ENCODE measurements around the gene BCAT1. TPM values are rescaled to one million over a fixed set of nuclear protein-coding genes. Genes with fewer than 3 reads are reported as not detected.

The BCAT1 gene
- total and polyA plus RNA-seq, 2 of the 8 experiments (the other 6 are each of a cell fraction or from before 2014, with no cell fraction given): 19.7 to 263 TPM

- WGBS, 2 experiments (ENCODE audit: extremely low coverage in 1 of 2, insufficient coverage in 1 of 2, insufficient read length in 1 of 2, insufficient replicate concordance in 2 of 2, low coverage in 1 of 2, low lambda C conversion rate in 2 of 2, missing lambda C conversion rate in 1 of 2): 89% methylated on average over 3 of the region's 3 CpGs; no CpG with 5 or more reads in 1 of the 2 experiments
- FAIRE-seq (no peak), DNase-seq (ENCODE audit: low read depth in 1 of 2, low spot score in 2 of 2) (no peak)
- H3K9ac ChIP-seq (replicated peaks in 1 of 4; ENCODE audit: extremely low read depth in 1 of 4, low read depth in 3 of 4, low read length in 3 of 4): no peak overlapping the region
- H3K27ac ChIP-seq (ENCODE audit: low read depth, low read length): no peak overlapping the region
- H2BK15ac ChIP-seq (ENCODE audit: low read length): no peak overlapping the region
- ChIA-PET CTCF (ENCODE audit: partially characterized antibody) (interaction anchor here (0.7 kb wide), 1 partner anchor 756 kb away, joined by 3 read pairs; no protein-coding TSS in a partner anchor), POLR2A (ENCODE audit: partially characterized antibody) (no interaction called here)
- no peak overlapping the region for H3K4me3 ChIP-seq (ENCODE audit: extremely low read depth in 1 of 4, insufficient read depth in 2 of 4, low read depth in 3 of 4, low read length in 4 of 4)
- H2AK5ac ChIP-seq (ENCODE audit: low read depth, low read length): no peak overlapping the region
- H3K23ac ChIP-seq (ENCODE audit: insufficient read length): no peak overlapping the region
- H3K27me3 ChIP-seq (replicated peaks in 1 of 4; ENCODE audit: control insufficient read depth in 3 of 4, extremely low read depth in 1 of 4, insufficient read depth in 3 of 4, low read length in 3 of 4): no peaks in the 10 kb centered on the region
- no peak for TF ChIP-seq POLR2A (IDR thresholded peaks at IDR 0.05; ENCODE audit: control extremely low read depth in 1 of 2, low read depth in 2 of 2, low read length in 2 of 2)
- no peak for TF ChIP-seq SAP30 (IDR thresholded peaks at IDR 0.05; ENCODE audit: insufficient read depth, insufficient replicate concordance, low read length)
- TF ChIP-seq SIX5 (IDR thresholded peaks at IDR 0.05; ENCODE audit: low read depth, low read length): no peak
- TF ChIP-seq TBP (IDR thresholded peaks at IDR 0.05; ENCODE audit: low read depth, low read length): no peak
- TF ChIP-seq NANOG (IDR thresholded peaks at IDR 0.05; ENCODE audit: insufficient read depth, low read depth, low read length, poor library complexity, severe bottlenecking): no peak
- TF ChIP-seq FOSL1 (IDR thresholded peaks at IDR 0.05; ENCODE audit: insufficient read depth, low read depth, low read length): no peak
- no peak for TF ChIP-seq KDM5A (IDR thresholded peaks at IDR 0.05; ENCODE audit: low read length)
- no peak for TF ChIP-seq SRF (IDR thresholded peaks at IDR 0.05; ENCODE audit: low read depth, low read length)
- TF ChIP-seq GTF2F1 (IDR thresholded peaks at IDR 0.05; ENCODE audit: borderline replicate concordance, low read depth, low read length): no peak
- no peak for TF ChIP-seq RXRA (IDR thresholded peaks at IDR 0.05; ENCODE audit: insufficient read depth, low read depth, low read length)
- no peak for TF ChIP-seq TAF1 (IDR thresholded peaks at IDR 0.05; ENCODE audit: low read depth, low read length)
- TF ChIP-seq CTBP2 (IDR thresholded peaks at IDR 0.05; ENCODE audit: borderline replicate concordance, insufficient read depth, insufficient read length, low read length): no peak
- TF ChIP-seq POU5F1 (IDR thresholded peaks at IDR 0.05; ENCODE audit: low read depth, low read length): no peak
- no peak overlapping the region for H4K91ac ChIP-seq (replicated peaks; ENCODE audit: insufficient read length, low read length)
- H3K4ac ChIP-seq (replicated peaks; ENCODE audit: insufficient read length, low read depth, low read length): no peak overlapping the region
- no peak overlapping the region for H2AFZ ChIP-seq (ENCODE audit: low read length)
- no peaks in the 10 kb centered on the region for H3K36me3 ChIP-seq (ENCODE audit: control insufficient read depth in 2 of 4, insufficient read depth in 4 of 4, low read length in 3 of 4)
- H2BK20ac ChIP-seq (ENCODE audit: low read length): no peak overlapping the region
- H3K4me2 ChIP-seq (ENCODE audit: insufficient read depth in 1 of 2, low read depth in 2 of 2, low read length in 2 of 2): no peak overlapping the region
- H3K4me1 ChIP-seq (replicated peaks in 1 of 4; ENCODE audit: control insufficient read depth in 3 of 4, insufficient read depth in 4 of 4, low read length in 3 of 4): no peaks in the 10 kb centered on the region
- no peak overlapping the region for H4K5ac ChIP-seq (ENCODE audit: insufficient read length, low read depth, low read length)
- 0 out of 4 replicates have a peak, but pooled peaks cover 0 to 4% of the 10 kb centered on the region in 2 experiments for H3K9me3 ChIP-seq (ENCODE audit: insufficient read depth in 2 of 2, low read depth in 1 of 2, low read length in 1 of 2)
- H4K8ac ChIP-seq (ENCODE audit: extremely low read depth, insufficient read depth, low read length): no peak overlapping the region
- no peaks in the 10 kb centered on the region for H3K79me1 ChIP-seq (ENCODE audit: low read depth, low read length)
- H4K20me1 ChIP-seq (replicated peaks in 1 of 2; ENCODE audit: control insufficient read depth in 1 of 2, insufficient read depth in 2 of 2, low read length in 2 of 2): no peaks in the 10 kb centered on the region
- H2BK5ac ChIP-seq (ENCODE audit: low read depth, low read length): no peak overlapping the region
- no peak overlapping the region for H3K18ac ChIP-seq (ENCODE audit: extremely low read depth, low read length)
- no peaks in the 10 kb centered on the region for H3K79me2 ChIP-seq (ENCODE audit: control insufficient read depth in 1 of 2, insufficient read depth in 2 of 2, low read length in 2 of 2)
- no peak overlapping the region for H2BK12ac ChIP-seq (ENCODE audit: low read depth, low read length)
- H3K14ac ChIP-seq (ENCODE audit: insufficient read length): no peak overlapping the region
- no peak overlapping the region for H3K56ac ChIP-seq (replicated peaks; ENCODE audit: insufficient read length, low read depth, low read length)
- H2BK120ac ChIP-seq (replicated peaks; ENCODE audit: low read depth, low read length): no peak overlapping the region
- no peaks in the 10 kb centered on the region for H3K23me2 ChIP-seq (ENCODE audit: low read depth, low read length)
These were observed 179.2 kb downstream of the BCAT1 start for GRCh38 chr12:24769682-24770081.

All from H1 (cell line).